A549 (cell line): ENCODE measurements around the gene RRM1.

Source experiments
- JUNB ChIP-seq: fragments of >200 bp; sonication (Bioruptor Twin); formaldehyde crosslinking; IDR thresholded peaks from 2 replicates; pipeline ENCODE4 v1.6.1; 2016
- TP53 ChIP-seq: fragments of 250-450 bp; sonication (Bioruptor Pico); IDR thresholded peaks from 2 replicates; pipeline ENCODE4 v1.5.0; 2021; ENCODE audit warnings: mild to moderate bottlenecking, moderate library complexity
- TF ChIP-seq, protein P1 (sequence below): fragments of >200 bp; sonication (Bioruptor Twin); formaldehyde crosslinking; IDR thresholded peaks from 3 replicates; pipeline ENCODE4 v1.5.1; 2016
- TF ChIP-seq, protein P2 (sequence below): IDR thresholded peaks from 2 replicates; pipeline ENCODE4 v1.6.1; 2012
- TF ChIP-seq, protein P3 (sequence below): fragments of 450-650 bp; IDR thresholded peaks from 2 replicates; pipeline ENCODE4 v1.6.1; 2014; ENCODE audit warnings: antibody characterized with exemption

DNA sequence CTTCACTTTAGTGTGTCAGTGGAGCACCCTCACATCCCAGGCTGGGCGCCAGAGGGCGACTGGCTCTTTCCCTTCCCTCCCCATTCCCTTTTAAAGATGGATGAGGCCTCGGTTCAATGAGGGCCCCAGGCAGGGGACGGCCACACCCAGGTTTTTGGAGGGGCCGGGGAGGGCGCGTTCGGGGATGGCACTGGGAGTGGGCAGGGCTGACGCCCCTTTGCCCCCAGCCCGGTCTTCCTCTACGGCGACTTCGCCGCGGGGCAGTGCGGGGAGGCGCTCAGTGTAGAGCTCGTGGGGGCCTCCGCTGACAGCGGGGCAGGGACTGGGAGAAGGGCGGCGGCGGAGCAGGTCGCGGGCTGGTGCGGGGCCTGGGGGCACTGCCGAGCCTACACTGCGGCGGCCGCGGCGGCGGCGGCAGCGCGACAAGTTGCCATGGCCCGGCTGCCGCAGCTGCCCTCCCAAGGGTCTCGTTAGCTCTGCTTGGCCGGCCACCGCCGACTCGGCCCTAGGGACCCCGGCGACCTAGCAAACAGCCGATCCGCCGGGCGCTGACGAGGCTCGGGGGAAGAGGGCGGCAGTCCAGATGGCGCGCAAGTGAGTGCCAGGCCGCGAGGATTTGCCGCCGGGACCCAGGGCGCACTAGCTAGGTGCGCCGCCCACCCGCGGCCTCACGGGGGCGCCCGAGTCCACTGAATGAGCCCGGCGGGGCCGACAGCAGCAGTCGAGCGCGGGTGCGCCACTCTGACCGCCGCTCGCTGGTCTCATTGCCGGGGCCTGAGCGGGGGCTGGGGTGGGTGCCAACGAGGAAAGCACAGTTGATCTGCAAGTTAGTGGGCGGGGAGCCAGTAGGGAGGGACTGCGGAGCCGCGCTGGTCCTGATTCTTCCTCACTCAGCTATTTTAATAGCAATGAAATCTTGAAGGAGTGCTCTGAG lies 92.7 kb downstream of the RRM1 start:
- no peak for TF ChIP-seq JUNB
- TF ChIP-seq, protein P1, sequence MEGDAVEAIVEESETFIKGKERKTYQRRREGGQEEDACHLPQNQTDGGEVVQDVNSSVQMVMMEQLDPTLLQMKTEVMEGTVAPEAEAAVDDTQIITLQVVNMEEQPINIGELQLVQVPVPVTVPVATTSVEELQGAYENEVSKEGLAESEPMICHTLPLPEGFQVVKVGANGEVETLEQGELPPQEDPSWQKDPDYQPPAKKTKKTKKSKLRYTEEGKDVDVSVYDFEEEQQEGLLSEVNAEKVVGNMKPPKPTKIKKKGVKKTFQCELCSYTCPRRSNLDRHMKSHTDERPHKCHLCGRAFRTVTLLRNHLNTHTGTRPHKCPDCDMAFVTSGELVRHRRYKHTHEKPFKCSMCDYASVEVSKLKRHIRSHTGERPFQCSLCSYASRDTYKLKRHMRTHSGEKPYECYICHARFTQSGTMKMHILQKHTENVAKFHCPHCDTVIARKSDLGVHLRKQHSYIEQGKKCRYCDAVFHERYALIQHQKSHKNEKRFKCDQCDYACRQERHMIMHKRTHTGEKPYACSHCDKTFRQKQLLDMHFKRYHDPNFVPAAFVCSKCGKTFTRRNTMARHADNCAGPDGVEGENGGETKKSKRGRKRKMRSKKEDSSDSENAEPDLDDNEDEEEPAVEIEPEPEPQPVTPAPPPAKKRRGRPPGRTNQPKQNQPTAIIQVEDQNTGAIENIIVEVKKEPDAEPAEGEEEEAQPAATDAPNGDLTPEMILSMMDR: peak; percentile 94
- TF ChIP-seq, protein P2, sequence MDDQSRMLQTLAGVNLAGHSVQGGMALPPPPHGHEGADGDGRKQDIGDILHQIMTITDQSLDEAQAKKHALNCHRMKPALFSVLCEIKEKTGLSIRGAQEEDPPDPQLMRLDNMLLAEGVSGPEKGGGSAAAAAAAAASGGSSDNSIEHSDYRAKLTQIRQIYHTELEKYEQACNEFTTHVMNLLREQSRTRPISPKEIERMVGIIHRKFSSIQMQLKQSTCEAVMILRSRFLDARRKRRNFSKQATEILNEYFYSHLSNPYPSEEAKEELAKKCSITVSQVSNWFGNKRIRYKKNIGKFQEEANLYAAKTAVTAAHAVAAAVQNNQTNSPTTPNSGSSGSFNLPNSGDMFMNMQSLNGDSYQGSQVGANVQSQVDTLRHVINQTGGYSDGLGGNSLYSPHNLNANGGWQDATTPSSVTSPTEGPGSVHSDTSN: no peak
- TF ChIP-seq TP53: no peak
- TF ChIP-seq, protein P3, sequence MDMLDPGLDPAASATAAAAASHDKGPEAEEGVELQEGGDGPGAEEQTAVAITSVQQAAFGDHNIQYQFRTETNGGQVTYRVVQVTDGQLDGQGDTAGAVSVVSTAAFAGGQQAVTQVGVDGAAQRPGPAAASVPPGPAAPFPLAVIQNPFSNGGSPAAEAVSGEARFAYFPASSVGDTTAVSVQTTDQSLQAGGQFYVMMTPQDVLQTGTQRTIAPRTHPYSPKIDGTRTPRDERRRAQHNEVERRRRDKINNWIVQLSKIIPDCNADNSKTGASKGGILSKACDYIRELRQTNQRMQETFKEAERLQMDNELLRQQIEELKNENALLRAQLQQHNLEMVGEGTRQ: no peak
